Hepatocyte (in vitro differentiated cells): ENCODE measurements around the gene COL4A3.

Source experiments
- EZH2 ChIP-seq: fragments of 200-600 bp; sonication (generic); IDR thresholded peaks from 2 replicates; pipeline ENCODE4 v1.6.1; 2016; ENCODE audit warnings: antibody characterized with exemption, mild to moderate bottlenecking, borderline replicate concordance
- EZH2phosphoT487 ChIP-seq: fragments of 200-600 bp; sonication (generic); IDR thresholded peaks from one replicate; pipeline ENCODE4 v1.6.1; 2018; ENCODE audit warnings: antibody characterized with exemption, mild to moderate bottlenecking, low read depth, moderate library complexity; ENCODE audit not compliant: unreplicated experiment, severe bottlenecking
- TF ChIP-seq, protein P1 (sequence below): fragments of 200-600 bp; sonication (generic); IDR thresholded peaks from 2 replicates; pipeline ENCODE4 v1.5.1; 2016; ENCODE audit warnings: antibody characterized with exemption, mild to moderate bottlenecking; ENCODE audit not compliant: poor library complexity

DNA sequence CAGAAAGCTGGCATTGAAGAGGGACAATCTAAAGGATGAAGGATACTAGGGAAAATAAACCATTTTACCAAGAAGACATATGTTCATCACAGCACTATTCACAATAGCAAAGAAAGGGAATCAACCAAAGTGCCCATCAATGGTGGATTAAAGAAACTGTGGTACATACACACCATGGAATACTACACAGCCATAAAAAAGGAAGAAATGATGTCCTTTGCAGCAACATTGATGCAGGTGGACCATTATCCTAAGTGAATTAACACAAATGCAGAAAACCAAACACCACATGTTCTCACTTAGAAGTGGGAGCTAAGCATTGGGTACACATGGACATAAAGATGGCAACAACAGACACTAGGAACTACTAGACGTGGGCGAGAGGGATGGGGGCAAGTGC is 153.4 kb downstream of the COL4A3 start:
- TF ChIP-seq, protein P1, sequence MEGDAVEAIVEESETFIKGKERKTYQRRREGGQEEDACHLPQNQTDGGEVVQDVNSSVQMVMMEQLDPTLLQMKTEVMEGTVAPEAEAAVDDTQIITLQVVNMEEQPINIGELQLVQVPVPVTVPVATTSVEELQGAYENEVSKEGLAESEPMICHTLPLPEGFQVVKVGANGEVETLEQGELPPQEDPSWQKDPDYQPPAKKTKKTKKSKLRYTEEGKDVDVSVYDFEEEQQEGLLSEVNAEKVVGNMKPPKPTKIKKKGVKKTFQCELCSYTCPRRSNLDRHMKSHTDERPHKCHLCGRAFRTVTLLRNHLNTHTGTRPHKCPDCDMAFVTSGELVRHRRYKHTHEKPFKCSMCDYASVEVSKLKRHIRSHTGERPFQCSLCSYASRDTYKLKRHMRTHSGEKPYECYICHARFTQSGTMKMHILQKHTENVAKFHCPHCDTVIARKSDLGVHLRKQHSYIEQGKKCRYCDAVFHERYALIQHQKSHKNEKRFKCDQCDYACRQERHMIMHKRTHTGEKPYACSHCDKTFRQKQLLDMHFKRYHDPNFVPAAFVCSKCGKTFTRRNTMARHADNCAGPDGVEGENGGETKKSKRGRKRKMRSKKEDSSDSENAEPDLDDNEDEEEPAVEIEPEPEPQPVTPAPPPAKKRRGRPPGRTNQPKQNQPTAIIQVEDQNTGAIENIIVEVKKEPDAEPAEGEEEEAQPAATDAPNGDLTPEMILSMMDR = no peak
- TF ChIP-seq EZH2phosphoT487 (no peak), EZH2 (no peak)
